Choroid plexus epithelial cell (primary cell): ENCODE measurements around the gene SND1.
A peak's percentile ranks its signal among the peaks of the same experiment; 100 is the strongest.

Experiments used
- DNase-seq: peaks from one replicate; pipeline ENCODE4 v3.0.0-alpha.2; 2010; ENCODE audit warnings: low read depth
- H3K4me3 ChIP-seq: 2 replicates; pipeline ENCODE4 v1.5.1; 2011; ENCODE audit warnings: low read depth, mild to moderate bottlenecking, control low read depth, low read length, moderate library complexity
- CTCF ChIP-seq: conservative IDR thresholded peaks from 2 replicates; pipeline ENCODE4 v1.5.1; 2011; ENCODE audit warnings: low read depth, mild to moderate bottlenecking, control low read depth, inconsistent platforms, low read length, moderate library complexity

SND1 gene

GRCh38 chr7:128121711-128122530 lies 469.9 kb downstream of the SND1 start:
- TF ChIP-seq CTCF, result no peak
- DNase-seq, result peak; percentile 26
- no peak overlapping the region for H3K4me3 ChIP-seq

GRCh38 chr7:128122576-128123290 lies 470.7 kb downstream of the SND1 start:
- TF ChIP-seq CTCF, result no peak
- H3K4me3 ChIP-seq, result no peak overlapping the region
- peak; percentile 26 for DNase-seq

GRCh38 chr7:128123291-128124037 lies 471.5 kb downstream of the SND1 start:
- TF ChIP-seq CTCF, result no peak

GRCh38 chr7:128124786-128125185 lies 472.8 kb downstream of the SND1 start:
- no peak for TF ChIP-seq CTCF
- DNase-seq, result no peak
- H3K4me3 ChIP-seq, result no peak overlapping the region

More at GRCh38 chr7:128123291-128124037, 471.5 kb downstream of the SND1 start:
- no peak for DNase-seq
- H3K4me3 ChIP-seq, result no peak overlapping the region

- TF ChIP-seq CTCF, result no peak
- no peak for DNase-seq
- H3K4me3 ChIP-seq, result no peak overlapping the region
Measured at GRCh38 chr7:128125816-128126215, 473.8 kb downstream of the SND1 start.

- TF ChIP-seq CTCF, result no peak
- DNase-seq, result no peak
- H3K4me3 ChIP-seq, result no peak overlapping the region
Measured at GRCh38 chr7:128128401-128128800, 476.4 kb downstream of the SND1 start.
